ENCODE data around the gene RPS6KA5. TPM values are rescaled to one million over a fixed set of nuclear protein-coding genes. Genes with fewer than 3 reads are reported as not detected.

Gene RPS6KA5
- total and polyA plus RNA-seq, 2 donors (not counting 1 experiment from before 2014, with no cell fraction given) = 0.59 to 2.0 TPM

GRCh38 chr14:90986510-90986909 is 73.9 kb downstream of the RPS6KA5 start:
- TF ChIP-seq EZH2 (IDR thresholded peaks at IDR 0.05; ENCODE audit: low read length, missing control alignments) = no peak
- no peak for TF ChIP-seq CTCF (conservative IDR thresholded peaks at IDR 0.05 in 1 of 2, IDR thresholded peaks at IDR 0.05 in 1 of 2; ENCODE audit: low read depth in 1 of 2, low read length in 2 of 2)
- Histone ChIP-seq H3K27me3 (ENCODE audit: control insufficient read depth, insufficient read depth, low read length) (no peaks in the 10 kb centered on the region), H4K20me1 (ENCODE audit: control insufficient read depth, extremely low read depth, insufficient read depth, low read length) (no peaks in the 10 kb centered on the region), H3K4me3 (replicated peaks in 1 of 4; ENCODE audit: control extremely low read depth in 1 of 4, insufficient read depth in 1 of 4, low read depth in 3 of 4, low read length in 4 of 4) (no peak overlapping the region), H2AFZ (ENCODE audit: low read length) (no peak overlapping the region), H3K9ac (ENCODE audit: insufficient read depth, low read length) (no peak overlapping the region), H3K9me3 (ENCODE audit: control insufficient read depth, insufficient read depth, low read depth, low read length) (no peaks in the 10 kb centered on the region), H3K4me1 (ENCODE audit: control insufficient read depth, extremely low read depth, insufficient read depth, low read length) (no peaks in the 10 kb centered on the region), H3K27ac (ENCODE audit: insufficient read depth, low read length) (no peak overlapping the region), H3K4me2 (ENCODE audit: extremely low read depth, insufficient read depth, low read length) (no peak overlapping the region), H3K79me2 (ENCODE audit: control insufficient read depth, insufficient read depth, low read length) (no peaks in the 10 kb centered on the region), H3K36me3 (ENCODE audit: control insufficient read depth, insufficient read depth, low read length) (no peaks in the 10 kb centered on the region)
- DNase-seq (ENCODE audit: low read depth in 2 of 2) = no peak

GRCh38 chr14:90985601-90986242 is 74.7 kb downstream of the RPS6KA5 start:
- Histone ChIP-seq H3K79me2 (ENCODE audit: control insufficient read depth, insufficient read depth, low read length) (no peaks in the 10 kb centered on the region), H2AFZ (ENCODE audit: low read length) (no peak overlapping the region), H4K20me1 (ENCODE audit: control insufficient read depth, extremely low read depth, insufficient read depth, low read length) (no peaks in the 10 kb centered on the region), H3K4me1 (ENCODE audit: control insufficient read depth, extremely low read depth, insufficient read depth, low read length) (no peaks in the 10 kb centered on the region), H3K27me3 (ENCODE audit: control insufficient read depth, insufficient read depth, low read length) (no peaks in the 10 kb centered on the region), H3K9me3 (ENCODE audit: control insufficient read depth, insufficient read depth, low read depth, low read length) (no peaks in the 10 kb centered on the region), H3K4me2 (ENCODE audit: extremely low read depth, insufficient read depth, low read length) (no peak overlapping the region), H3K9ac (ENCODE audit: insufficient read depth, low read length) (no peak overlapping the region), H3K4me3 (replicated peaks in 1 of 4; ENCODE audit: control extremely low read depth in 1 of 4, insufficient read depth in 1 of 4, low read depth in 3 of 4, low read length in 4 of 4) (no peak overlapping the region), H3K27ac (ENCODE audit: insufficient read depth, low read length) (no peak overlapping the region), H3K36me3 (ENCODE audit: control insufficient read depth, insufficient read depth, low read length) (no peaks in the 10 kb centered on the region)
- no peak for DNase-seq (ENCODE audit: low read depth in 2 of 2)
- TF ChIP-seq EZH2 (IDR thresholded peaks at IDR 0.05; ENCODE audit: low read length, missing control alignments) (no peak), CTCF (conservative IDR thresholded peaks at IDR 0.05 in 1 of 2, IDR thresholded peaks at IDR 0.05 in 1 of 2; ENCODE audit: low read depth in 1 of 2, low read length in 2 of 2) (no peak)

GRCh38 chr14:90983560-90983959 is 76.9 kb downstream of the RPS6KA5 start:
- no peak overlapping the region for H3K4me3 ChIP-seq (replicated peaks in 1 of 4; ENCODE audit: control extremely low read depth in 1 of 4, insufficient read depth in 1 of 4, low read depth in 3 of 4, low read length in 4 of 4)
- H3K9me3 ChIP-seq (ENCODE audit: control insufficient read depth, insufficient read depth, low read depth, low read length) = no peaks in the 10 kb centered on the region
- no peaks in the 10 kb centered on the region for H3K27me3 ChIP-seq (ENCODE audit: control insufficient read depth, insufficient read depth, low read length)
- no peaks in the 10 kb centered on the region for H3K4me1 ChIP-seq (ENCODE audit: control insufficient read depth, extremely low read depth, insufficient read depth, low read length)
- no peak overlapping the region for H3K27ac ChIP-seq (ENCODE audit: insufficient read depth, low read length)
- H3K4me2 ChIP-seq (ENCODE audit: extremely low read depth, insufficient read depth, low read length) = no peak overlapping the region
- H3K9ac ChIP-seq (ENCODE audit: insufficient read depth, low read length) = no peak overlapping the region
- no peaks in the 10 kb centered on the region for H3K36me3 ChIP-seq (ENCODE audit: control insufficient read depth, insufficient read depth, low read length)
- no peak for TF ChIP-seq EZH2 (IDR thresholded peaks at IDR 0.05; ENCODE audit: low read length, missing control alignments)
- no peak for TF ChIP-seq CTCF (conservative IDR thresholded peaks at IDR 0.05 in 1 of 2, IDR thresholded peaks at IDR 0.05 in 1 of 2; ENCODE audit: low read depth in 1 of 2, low read length in 2 of 2)
- no peak overlapping the region for H2AFZ ChIP-seq (ENCODE audit: low read length)
- H3K79me2 ChIP-seq (ENCODE audit: control insufficient read depth, insufficient read depth, low read length) = no peaks in the 10 kb centered on the region
- no peaks in the 10 kb centered on the region for H4K20me1 ChIP-seq (ENCODE audit: control insufficient read depth, extremely low read depth, insufficient read depth, low read length)
- no peak for DNase-seq (ENCODE audit: low read depth in 2 of 2)
